ENCODE measurements around the gene TDRKH. TPM values are rescaled to one million over a fixed set of nuclear protein-coding genes. Genes with fewer than 3 reads are reported as not detected.
A peak's percentile ranks its signal among the peaks of the same experiment; 100 is the strongest.

The TDRKH gene
- total RNA-seq, 1 experiment from 2014 or later = 21.2 TPM

- DNase-seq (ENCODE audit: low spot score) = peak; percentile 36
- in situ Hi-C loops (cut with HindIII; ENCODE audit: low sequenced_read_pairs) = no loop called here
Measured at GRCh38 chr1:151825751-151826660, 35.7 kb upstream of the TDRKH start.

- in situ Hi-C loops (cut with HindIII; ENCODE audit: low sequenced_read_pairs) = no loop called here
Measured at GRCh38 chr1:151825204-151825603, 34.9 kb upstream of the TDRKH start.

GRCh38 chr1:151823175-151823574 lies 32.9 kb upstream of the TDRKH start:
- in situ Hi-C loops (cut with HindIII; ENCODE audit: low sequenced_read_pairs) = no loop called here
- DNase-seq (ENCODE audit: low spot score) = no peak

More at GRCh38 chr1:151825204-151825603, 34.9 kb upstream of the TDRKH start:
- peak; percentile 71 for DNase-seq (ENCODE audit: low spot score)

GRCh38 chr1:151822404-151822803 lies 32.1 kb upstream of the TDRKH start:
- in situ Hi-C loops (cut with HindIII; ENCODE audit: low sequenced_read_pairs) = no loop called here
- peak; percentile 78 for DNase-seq (ENCODE audit: low spot score)

- in situ Hi-C loops (cut with HindIII; ENCODE audit: low sequenced_read_pairs) = no loop called here
- no peak for DNase-seq (ENCODE audit: low spot score)
Measured at GRCh38 chr1:151820940-151821339, 30.6 kb upstream of the TDRKH start.

- DNase-seq (ENCODE audit: low spot score) = no peak
- in situ Hi-C loops (cut with HindIII; ENCODE audit: low sequenced_read_pairs) = no loop called here
Measured at GRCh38 chr1:151819976-151820623, 29.8 kb upstream of the TDRKH start.

GRCh38 chr1:151819227-151819835 lies 29.0 kb upstream of the TDRKH start:
- DNase-seq (ENCODE audit: low spot score) = no peak
- in situ Hi-C loops (cut with HindIII; ENCODE audit: low sequenced_read_pairs) = no loop called here

- DNase-seq (ENCODE audit: low spot score) = no peak
- in situ Hi-C loops (cut with HindIII; ENCODE audit: low sequenced_read_pairs) = no loop called here
Measured at GRCh38 chr1:151817353-151817730, 27.0 kb upstream of the TDRKH start.

- in situ Hi-C loops (cut with HindIII; ENCODE audit: low sequenced_read_pairs) = no loop called here
Measured at GRCh38 chr1:151816548-151817352, 26.4 kb upstream of the TDRKH start.

GRCh38 chr1:151815716-151816327 lies 25.5 kb upstream of the TDRKH start:
- in situ Hi-C loops (cut with HindIII; ENCODE audit: low sequenced_read_pairs) = no loop called here

More at GRCh38 chr1:151816548-151817352, 26.4 kb upstream of the TDRKH start:
- DNase-seq (ENCODE audit: low spot score) = peak; percentile 60

GRCh38 chr1:151814971-151815545 lies 24.8 kb upstream of the TDRKH start:
- in situ Hi-C loops (cut with HindIII; ENCODE audit: low sequenced_read_pairs) = no loop called here

More at GRCh38 chr1:151815716-151816327, 25.5 kb upstream of the TDRKH start:
- DNase-seq (ENCODE audit: low spot score) = peak; percentile 57

GRCh38 chr1:151814426-151814825 lies 24.1 kb upstream of the TDRKH start:
- DNase-seq (ENCODE audit: low spot score) = peak; percentile 35
- in situ Hi-C loops (cut with HindIII; ENCODE audit: low sequenced_read_pairs) = no loop called here

More at GRCh38 chr1:151814971-151815545, 24.8 kb upstream of the TDRKH start:
- no peak for DNase-seq (ENCODE audit: low spot score)

GRCh38 chr1:151813271-151813977 lies 23.1 kb upstream of the TDRKH start:
- peak; percentile 88 for DNase-seq (ENCODE audit: low spot score)
- in situ Hi-C loops (cut with HindIII; ENCODE audit: low sequenced_read_pairs) = no loop called here

- no peak for DNase-seq (ENCODE audit: low spot score)
- in situ Hi-C loops (cut with HindIII; ENCODE audit: low sequenced_read_pairs) = no loop called here
Measured at GRCh38 chr1:151811181-151811580, 20.9 kb upstream of the TDRKH start.

GRCh38 chr1:151809985-151810556 lies 19.8 kb upstream of the TDRKH start:
- in situ Hi-C loops (cut with HindIII; ENCODE audit: low sequenced_read_pairs) = no loop called here
- no peak for DNase-seq (ENCODE audit: low spot score)

GRCh38 chr1:151809290-151809984 lies 19.1 kb upstream of the TDRKH start:
- in situ Hi-C loops (cut with HindIII; ENCODE audit: low sequenced_read_pairs) = no loop called here
- no peak for DNase-seq (ENCODE audit: low spot score)

- in situ Hi-C loops (cut with HindIII; ENCODE audit: low sequenced_read_pairs) = no loop called here
- no peak for DNase-seq (ENCODE audit: low spot score)
Measured at GRCh38 chr1:151807766-151808165, 17.5 kb upstream of the TDRKH start.
